Measurements from ENCODE around the gene ANKRD26.

Gene ANKRD26

DNA sequence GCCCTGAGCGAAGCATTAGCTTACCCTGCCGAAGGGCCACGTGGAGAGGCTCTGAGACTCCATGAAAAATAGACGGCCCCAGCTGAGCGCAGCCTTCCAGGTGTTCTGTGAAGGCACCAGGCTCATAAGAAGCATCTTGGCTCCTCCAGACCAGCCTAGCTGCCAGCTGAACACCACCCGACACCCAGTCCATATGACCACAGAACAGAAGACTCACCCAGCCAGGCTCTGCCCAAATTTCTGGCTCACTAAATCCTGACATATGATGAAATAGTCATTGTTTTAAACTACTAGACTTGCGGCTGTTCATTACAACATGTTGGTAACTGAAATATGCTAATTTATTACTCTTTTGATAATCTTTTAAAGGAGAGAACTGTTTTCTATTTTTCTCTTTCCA lies 140.0 kb downstream of the ANKRD26 start:
- no peak for TF ChIP-seq YY1 (IDR thresholded peaks at IDR 0.05; ENCODE audit: low read depth)
- no peak for TF ChIP-seq REST (IDR thresholded peaks at IDR 0.05; ENCODE audit: low read depth)
- TF ChIP-seq, protein P1, sequence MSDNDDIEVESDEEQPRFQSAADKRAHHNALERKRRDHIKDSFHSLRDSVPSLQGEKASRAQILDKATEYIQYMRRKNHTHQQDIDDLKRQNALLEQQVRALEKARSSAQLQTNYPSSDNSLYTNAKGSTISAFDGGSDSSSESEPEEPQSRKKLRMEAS (IDR thresholded peaks at IDR 0.05) = no peak
- no peak for TF ChIP-seq EGR1 (IDR thresholded peaks at IDR 0.05)
- no peak for TF ChIP-seq TCF12 (IDR thresholded peaks at IDR 0.05; ENCODE audit: low read depth)
- no peak for TF ChIP-seq FOXM1 (IDR thresholded peaks at IDR 0.05; ENCODE audit: borderline replicate concordance, low read depth)
- no peak for TF ChIP-seq CREB1 (IDR thresholded peaks at IDR 0.05; ENCODE audit: low read depth)
- TF ChIP-seq RAD21 (IDR thresholded peaks at IDR 0.05; ENCODE audit: low read depth) = no peak
- TF ChIP-seq TEAD4 (IDR thresholded peaks at IDR 0.05) = no peak

- TF ChIP-seq, protein P1 (IDR thresholded peaks at IDR 0.05) = no peak
- TF ChIP-seq TAF1 (IDR thresholded peaks at IDR 0.05; ENCODE audit: low read depth) = no peak
- TF ChIP-seq CEBPB (IDR thresholded peaks at IDR 0.05) = no peak
These were observed 140.5 kb downstream of the ANKRD26 start for GRCh38 chr10:26959841-26960240.

All from Ishikawa (cell line).